Astrocyte (in vitro differentiated cells and primary cell): ENCODE data around the gene CDNF. TPM values are rescaled to one million over a fixed set of nuclear protein-coding genes. Genes with fewer than 3 reads are reported as not detected.

Experiments used
- DNase-seq: peaks from one replicate; pipeline ENCODE4 v3.0.0-alpha.2; 2010; ENCODE audit warnings: low read depth
- FAIRE-seq: peaks from 2 replicates; lab custom pipeline; 2011; peaks lifted over from hg19 to GRCh38; lab: Jason Lieb, UNC
- H2AFZ ChIP-seq: 2 replicates; pipeline ENCODE4 v1.6.0; 2012; ENCODE audit warnings: low read depth, low read length, inconsistent platforms
- H3K27ac ChIP-seq: 2 replicates; pipeline ENCODE4 v1.5.1; 2011; ENCODE audit warnings: low read depth, low read length, inconsistent platforms
- H3K27me3 ChIP-seq: 2 replicates; pipeline ENCODE4 v1.6.0; 2011; ENCODE audit warnings: low read length, inconsistent platforms; ENCODE audit not compliant: insufficient read depth
- H3K36me3 ChIP-seq: 2 replicates; pipeline ENCODE4 v1.5.1; 2011; ENCODE audit warnings: low read length, inconsistent platforms; ENCODE audit not compliant: insufficient read depth
- H3K4me1 ChIP-seq: 2 replicates; pipeline ENCODE4 v1.5.1; 2011; ENCODE audit warnings: low read length, inconsistent platforms; ENCODE audit not compliant: insufficient read depth
- H3K4me2 ChIP-seq: 2 replicates; pipeline ENCODE4 v1.6.0; 2012; ENCODE audit warnings: low read length, inconsistent platforms
- H3K4me3 ChIP-seq: 2 replicates; pipeline ENCODE4 v1.5.1; 2011; ENCODE audit warnings: low read depth, mild to moderate bottlenecking, low read length, inconsistent platforms; ENCODE audit not compliant: insufficient read depth
- H3K79me2 ChIP-seq: 2 replicates; pipeline ENCODE4 v1.6.0; 2012; ENCODE audit warnings: mild to moderate bottlenecking, low read length, inconsistent platforms; ENCODE audit not compliant: insufficient read depth
- H3K9ac ChIP-seq: 2 replicates; pipeline ENCODE4 v1.6.0; 2012; ENCODE audit warnings: mild to moderate bottlenecking, low read length, inconsistent platforms
- H3K9me3 ChIP-seq: 2 replicates; pipeline ENCODE4 v1.5.1; 2012; ENCODE audit warnings: low read depth, mild to moderate bottlenecking, low read length, inconsistent platforms; ENCODE audit not compliant: insufficient read depth
- H4K20me1 ChIP-seq: 2 replicates; pipeline ENCODE4 v1.6.0; 2012; ENCODE audit warnings: low read length, inconsistent platforms; ENCODE audit not compliant: insufficient read depth
- H3K27ac Mint-ChIP-seq: one replicate; pipeline ENCODE4 v1.8.0; 2021; ENCODE audit warnings: mild to moderate bottlenecking, mixed read lengths; ENCODE audit not compliant: unreplicated experiment
- H3K27me3 Mint-ChIP-seq: one replicate; pipeline ENCODE4 v1.8.0; 2021; ENCODE audit warnings: low read depth, mixed read lengths; ENCODE audit not compliant: unreplicated experiment
- H3K36me3 Mint-ChIP-seq: one replicate; pipeline ENCODE4 v1.8.0; 2021; ENCODE audit warnings: low read depth, mixed read lengths; ENCODE audit not compliant: unreplicated experiment
- H3K4me1 Mint-ChIP-seq: one replicate; pipeline ENCODE4 v1.8.0; 2021; ENCODE audit warnings: low read depth, mixed read lengths; ENCODE audit not compliant: unreplicated experiment
- H3K4me3 Mint-ChIP-seq: one replicate; pipeline ENCODE4 v1.8.0; 2021; ENCODE audit warnings: mild to moderate bottlenecking, moderate library complexity, mixed read lengths; ENCODE audit not compliant: unreplicated experiment
- H3K9me3 Mint-ChIP-seq: one replicate; pipeline ENCODE4 v1.8.0; 2021; ENCODE audit warnings: mild to moderate bottlenecking, mixed read lengths; ENCODE audit not compliant: unreplicated experiment
- EZH2 ChIP-seq: IDR thresholded peaks from 2 replicates; pipeline ENCODE4 v1.6.1; 2012; ENCODE audit warnings: mild to moderate bottlenecking, low read length, inconsistent platforms; ENCODE audit not compliant: insufficient read depth
- total RNA-seq: library from RNA; stranded (reverse); gene quantifications from 2 replicates; pipeline ENCODE4 v1.2.1, GENCODE V29; 2021
- TF ChIP-seq, protein P1 (sequence below): IDR thresholded peaks from 2 replicates; pipeline ENCODE4 v1.5.1; 2011; ENCODE audit warnings: low read depth, mild to moderate bottlenecking, inconsistent platforms, low read length, moderate library complexity; ENCODE audit not compliant: insufficient read depth

The CDNF gene
- total RNA-seq, 1 donor from 2014 or later = 1.4 TPM

- no peak for FAIRE-seq
- Histone ChIP-seq H3K9me3 (no peaks in the 10 kb centered on the region), H3K27me3 (no peaks in the 10 kb centered on the region), H3K4me1 (peaks cover 8% of the 10 kb centered on the region), H3K27ac (peak overlapping the region; percentile 97), H3K4me3 (peak overlapping the region; percentile 94), H3K4me2 (peak overlapping the region; percentile 92), H4K20me1 (peaks cover 7% of the 10 kb centered on the region), H2AFZ (peak overlapping the region; percentile 96), H3K79me2 (peaks cover 36% of the 10 kb centered on the region), H3K36me3 (peaks cover 31% of the 10 kb centered on the region), H3K9ac (peak overlapping the region; percentile 99)
- H3K9me3 Mint-ChIP-seq = no peaks in the 10 kb centered on the region
- H3K27ac Mint-ChIP-seq = peak overlapping the region; percentile 89
- H3K4me1 Mint-ChIP-seq = peaks cover 2% of the 10 kb centered on the region
- no peak for DNase-seq
- peak overlapping the region; percentile 98 for H3K4me3 Mint-ChIP-seq
- no peak for TF ChIP-seq EZH2
- TF ChIP-seq, protein P1, sequence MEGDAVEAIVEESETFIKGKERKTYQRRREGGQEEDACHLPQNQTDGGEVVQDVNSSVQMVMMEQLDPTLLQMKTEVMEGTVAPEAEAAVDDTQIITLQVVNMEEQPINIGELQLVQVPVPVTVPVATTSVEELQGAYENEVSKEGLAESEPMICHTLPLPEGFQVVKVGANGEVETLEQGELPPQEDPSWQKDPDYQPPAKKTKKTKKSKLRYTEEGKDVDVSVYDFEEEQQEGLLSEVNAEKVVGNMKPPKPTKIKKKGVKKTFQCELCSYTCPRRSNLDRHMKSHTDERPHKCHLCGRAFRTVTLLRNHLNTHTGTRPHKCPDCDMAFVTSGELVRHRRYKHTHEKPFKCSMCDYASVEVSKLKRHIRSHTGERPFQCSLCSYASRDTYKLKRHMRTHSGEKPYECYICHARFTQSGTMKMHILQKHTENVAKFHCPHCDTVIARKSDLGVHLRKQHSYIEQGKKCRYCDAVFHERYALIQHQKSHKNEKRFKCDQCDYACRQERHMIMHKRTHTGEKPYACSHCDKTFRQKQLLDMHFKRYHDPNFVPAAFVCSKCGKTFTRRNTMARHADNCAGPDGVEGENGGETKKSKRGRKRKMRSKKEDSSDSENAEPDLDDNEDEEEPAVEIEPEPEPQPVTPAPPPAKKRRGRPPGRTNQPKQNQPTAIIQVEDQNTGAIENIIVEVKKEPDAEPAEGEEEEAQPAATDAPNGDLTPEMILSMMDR = no peak
- peaks cover 2% of the 10 kb centered on the region for H3K36me3 Mint-ChIP-seq
- H3K27me3 Mint-ChIP-seq = no peaks in the 10 kb centered on the region
These were observed 1.5 kb upstream of the CDNF start for GRCh38 chr10:14839305-14839695.

GRCh38 chr10:14838582-14839304, 906 bp upstream of the CDNF start:
- peak overlapping the region; percentile 99 for H3K9ac ChIP-seq
- peak overlapping the region; percentile 97 for H3K27ac ChIP-seq
- H3K4me2 ChIP-seq = peak overlapping the region; percentile 92
- TF ChIP-seq EZH2 = no peak
- TF ChIP-seq, protein P1 = no peak
- FAIRE-seq (no peak), DNase-seq (peak; percentile 19)
- peak overlapping the region; percentile 94 for H3K4me3 ChIP-seq
- H3K4me1 ChIP-seq = peaks cover 8% of the 10 kb centered on the region
- Mint-ChIP-seq H3K27me3 (no peaks in the 10 kb centered on the region), H3K36me3 (peaks cover 2% of the 10 kb centered on the region), H3K27ac (peak overlapping the region; percentile 89), H3K4me1 (peaks cover 2% of the 10 kb centered on the region), H3K4me3 (peak overlapping the region; percentile 98), H3K9me3 (no peaks in the 10 kb centered on the region)
- H4K20me1 ChIP-seq = peaks cover 7% of the 10 kb centered on the region
- H3K9me3 ChIP-seq = no peaks in the 10 kb centered on the region
- peaks cover 36% of the 10 kb centered on the region for H3K79me2 ChIP-seq
- peaks cover 25% of the 10 kb centered on the region for H3K36me3 ChIP-seq
- peak overlapping the region; percentile 96 for H2AFZ ChIP-seq
- H3K27me3 ChIP-seq = no peaks in the 10 kb centered on the region
